KOPT-K1 (cell line): ENCODE results near the gene ZNF738.

Experiments used
- H3K27ac ChIP-seq: fragments of 200-600 bp; sonication (generic); 2 replicates; pipeline ENCODE4 v1.5.1; 2016; ENCODE audit warnings: antibody characterized with exemption, mild to moderate bottlenecking, low read depth, low read length; ENCODE audit not compliant: poor library complexity, severe bottlenecking
- H3K36me3 ChIP-seq: fragments of 200-600 bp; sonication (generic); 2 replicates; pipeline ENCODE4 v1.5.1; 2017; ENCODE audit warnings: antibody characterized with exemption, mild to moderate bottlenecking, low read length, moderate library complexity; ENCODE audit not compliant: insufficient read depth
- H3K9me3 ChIP-seq: fragments of 200-600 bp; sonication (generic); 2 replicates; pipeline ENCODE4 v1.5.1; 2017; ENCODE audit warnings: antibody characterized with exemption, low read length, mild to moderate bottlenecking; ENCODE audit not compliant: insufficient read depth, poor library complexity, severe bottlenecking

ZNF738 gene

DNA sequence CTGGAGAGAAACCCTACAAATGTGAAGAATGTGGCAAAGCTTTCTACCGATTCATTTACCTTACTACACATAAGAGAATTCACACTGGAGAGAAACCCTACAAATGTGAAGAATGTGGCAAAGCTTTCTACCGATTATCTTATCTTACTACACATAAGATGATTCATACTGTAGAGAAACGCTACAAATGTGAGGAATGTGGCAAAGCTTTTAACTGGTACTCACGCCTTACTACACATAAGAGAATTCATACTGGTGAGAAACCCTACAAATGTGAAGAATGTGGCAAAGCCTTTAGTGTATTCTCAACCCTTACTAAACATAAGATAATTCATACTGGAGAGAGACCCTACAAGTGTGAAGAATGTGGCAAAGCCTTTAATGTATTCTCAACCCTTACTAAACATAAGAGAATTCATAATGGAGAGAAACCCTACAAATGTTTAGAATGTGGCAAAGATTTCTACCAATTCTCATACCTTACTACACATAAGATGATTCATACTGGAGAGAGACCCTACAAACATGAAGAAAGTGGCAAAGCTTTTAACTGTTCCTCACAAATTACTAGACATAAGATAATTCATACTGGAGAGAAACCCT is 25.3 kb downstream of the ZNF738 start:
- Histone ChIP-seq H3K9me3 (peaks cover 99% of the 10 kb centered on the region), H3K36me3 (peaks cover 49% of the 10 kb centered on the region)

DNA sequence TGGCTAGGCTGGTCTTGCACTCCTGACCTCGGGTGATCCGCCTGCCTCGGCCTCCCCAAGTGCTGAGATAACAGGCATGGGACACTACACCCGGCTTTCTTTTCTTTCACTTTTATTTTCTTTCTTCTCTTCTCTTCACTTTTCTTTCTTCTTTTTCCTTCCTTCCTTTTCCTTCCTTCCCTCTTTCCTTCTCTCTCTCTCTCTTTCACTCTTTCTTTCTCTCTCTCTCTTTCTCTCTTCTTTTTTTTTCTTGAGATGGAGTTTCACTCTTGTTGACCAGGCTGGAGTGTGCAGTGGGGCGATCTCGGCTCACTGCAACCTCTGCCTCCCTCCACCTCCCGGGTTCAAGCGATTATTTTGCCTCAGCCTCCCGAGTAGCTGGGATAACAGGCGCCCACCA is 37.3 kb downstream of the ZNF738 start:
- Histone ChIP-seq H3K27ac (peak overlapping the region; percentile 83), H3K36me3 (peaks cover 29% of the 10 kb centered on the region), H3K9me3 (peaks cover 52% of the 10 kb centered on the region)

More for the DNA sequence above, 25.3 kb downstream of the ZNF738 start:
- H3K27ac ChIP-seq, result no peak overlapping the region

DNA sequence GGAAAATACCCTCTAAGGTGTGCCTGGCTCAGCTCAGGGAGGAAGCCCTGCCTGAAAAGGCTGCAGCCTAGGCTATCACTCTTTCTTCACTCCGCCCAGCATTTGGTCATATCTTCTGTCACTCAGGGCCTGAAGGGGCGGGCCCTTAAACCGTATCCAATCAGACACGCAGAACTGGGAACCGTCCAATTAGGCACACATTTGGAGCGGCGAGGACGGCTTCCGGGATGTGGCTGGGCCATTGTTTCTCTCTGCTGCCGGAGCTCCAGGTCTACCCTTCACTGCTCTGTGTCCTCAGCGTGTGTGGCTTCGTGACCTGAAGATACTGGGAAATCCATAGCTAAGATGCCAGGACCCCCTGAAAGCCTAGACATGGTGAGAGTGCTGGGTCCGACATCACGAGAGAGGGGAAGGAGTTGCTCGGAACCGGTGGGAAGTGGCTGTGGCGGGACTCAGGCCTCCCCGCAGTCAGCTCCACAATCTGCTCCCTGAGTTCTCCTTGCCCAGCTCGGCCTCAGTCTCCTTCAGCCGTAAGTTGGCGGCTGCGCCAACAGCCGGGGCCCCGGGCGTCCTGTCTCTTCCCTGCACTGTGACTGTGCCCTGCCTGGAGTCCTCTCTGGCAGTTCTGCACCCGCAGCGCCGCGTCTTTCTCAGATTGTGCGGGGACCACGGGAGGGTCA is 38.2 kb downstream of the ZNF738 start, which contains the start of gene ZNF493:
ZNF493 (plus strand) TSS at position 241 of the 680 bp plus-strand sequence; CDS start at position 346, 105 bp downstream.
- peaks cover 33% of the 10 kb centered on the region for H3K36me3 ChIP-seq
- H3K27ac ChIP-seq, result peak within 1 kb of the TSS; percentile 83
- peaks cover 60% of the 10 kb centered on the region for H3K9me3 ChIP-seq

DNA sequence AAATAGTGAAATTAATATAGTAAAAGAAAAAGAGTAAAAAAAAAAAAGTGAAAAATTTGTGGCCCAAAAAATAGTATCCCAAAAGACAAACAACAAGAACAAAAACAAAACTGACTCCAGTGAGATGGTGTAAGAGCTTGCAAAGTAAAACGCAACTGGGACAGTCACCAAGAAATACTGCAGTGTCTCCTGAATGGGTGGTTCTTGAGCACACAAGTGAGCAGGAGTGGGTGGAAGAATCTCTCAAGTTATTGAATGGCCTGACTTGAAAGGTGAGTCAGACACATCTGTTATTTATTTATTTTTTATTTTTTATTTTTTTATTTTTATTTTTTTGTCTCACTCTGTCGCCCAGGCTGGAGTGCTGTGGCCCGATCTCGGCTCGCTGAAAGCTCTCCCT is 40.1 kb downstream of the ZNF738 start:
- Histone ChIP-seq H3K27ac (no peak overlapping the region), H3K36me3 (peaks cover 51% of the 10 kb centered on the region), H3K9me3 (peaks cover 79% of the 10 kb centered on the region)

DNA sequence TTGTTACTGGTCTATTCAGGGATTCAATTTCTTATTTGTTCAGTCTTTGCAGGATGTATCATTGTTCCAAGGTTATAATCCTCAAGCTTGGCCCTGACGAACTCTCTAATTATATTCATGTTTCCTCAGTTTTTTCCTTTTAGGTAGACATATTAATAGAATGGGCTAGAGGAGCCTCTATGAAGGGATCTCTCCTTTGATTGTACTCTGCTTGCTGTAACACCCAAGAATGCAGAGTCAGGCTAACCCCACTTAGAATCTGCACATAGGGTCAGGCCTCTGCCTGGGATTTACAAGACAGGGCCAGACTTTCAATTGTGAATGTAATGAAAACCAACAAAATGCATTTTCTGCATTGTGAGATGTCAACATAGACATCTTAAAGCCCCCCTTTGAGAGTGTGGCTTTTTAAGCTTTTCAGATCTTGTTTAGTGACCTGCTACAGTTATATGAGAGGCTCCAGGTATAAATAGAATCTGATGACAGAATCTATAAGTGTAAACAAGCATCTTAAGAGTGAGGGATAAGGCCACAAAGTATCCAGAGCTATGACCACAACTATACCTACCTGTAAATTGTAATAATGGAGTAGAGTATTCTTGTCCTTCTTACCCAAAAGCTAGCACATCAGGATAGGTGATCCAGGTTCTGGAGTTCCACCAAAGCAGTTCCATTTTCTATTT is 43.6 kb downstream of the ZNF738 start:
- H3K9me3 ChIP-seq, result peaks cover 91% of the 10 kb centered on the region
- no peak overlapping the region for H3K27ac ChIP-seq
- peaks cover 85% of the 10 kb centered on the region for H3K36me3 ChIP-seq

DNA sequence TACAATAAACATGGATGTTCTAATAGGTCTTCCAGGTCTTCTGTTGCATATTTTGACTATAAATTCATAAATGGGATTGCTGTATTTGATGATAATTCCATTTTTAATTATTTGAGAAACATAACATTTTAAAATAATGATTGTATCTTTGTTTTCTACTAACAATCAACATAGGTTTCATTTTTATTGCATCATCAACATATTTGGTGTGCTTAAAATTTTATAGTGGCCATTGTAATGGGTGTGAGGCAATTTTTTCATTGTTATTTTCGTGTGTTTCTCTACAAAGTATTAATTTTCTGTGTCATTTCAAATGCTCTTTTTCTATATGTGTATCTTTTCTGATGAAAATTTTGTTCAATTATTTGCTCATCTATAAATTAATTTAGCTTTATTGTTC is 51.4 kb downstream of the ZNF738 start:
- H3K36me3 ChIP-seq, result peaks cover 98% of the 10 kb centered on the region

DNA sequence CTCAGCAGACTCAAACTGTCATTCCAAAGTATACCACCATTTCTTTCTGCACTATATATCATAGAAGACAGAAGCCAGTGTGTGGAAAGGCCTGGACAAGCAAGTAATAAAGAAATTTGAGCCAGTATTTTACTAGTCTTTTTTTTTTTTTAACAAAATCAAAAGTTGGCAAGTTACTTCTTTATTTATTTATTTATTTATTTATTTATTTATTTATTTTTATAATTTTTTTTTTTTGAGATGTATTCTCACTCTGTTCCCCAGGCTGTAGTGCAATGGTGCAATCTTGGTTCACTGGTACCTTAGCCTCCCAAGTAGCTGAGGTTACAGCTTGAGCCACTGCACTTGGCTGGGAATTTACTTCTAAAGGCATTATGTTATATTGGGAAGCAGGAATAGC is 63.4 kb downstream of the ZNF738 start:
- no peak overlapping the region for H3K27ac ChIP-seq
- peaks cover 61% of the 10 kb centered on the region for H3K36me3 ChIP-seq
- H3K9me3 ChIP-seq, result peaks cover 98% of the 10 kb centered on the region

More for the DNA sequence above, 51.4 kb downstream of the ZNF738 start:
- peaks cover 97% of the 10 kb centered on the region for H3K9me3 ChIP-seq
- no peak overlapping the region for H3K27ac ChIP-seq

DNA sequence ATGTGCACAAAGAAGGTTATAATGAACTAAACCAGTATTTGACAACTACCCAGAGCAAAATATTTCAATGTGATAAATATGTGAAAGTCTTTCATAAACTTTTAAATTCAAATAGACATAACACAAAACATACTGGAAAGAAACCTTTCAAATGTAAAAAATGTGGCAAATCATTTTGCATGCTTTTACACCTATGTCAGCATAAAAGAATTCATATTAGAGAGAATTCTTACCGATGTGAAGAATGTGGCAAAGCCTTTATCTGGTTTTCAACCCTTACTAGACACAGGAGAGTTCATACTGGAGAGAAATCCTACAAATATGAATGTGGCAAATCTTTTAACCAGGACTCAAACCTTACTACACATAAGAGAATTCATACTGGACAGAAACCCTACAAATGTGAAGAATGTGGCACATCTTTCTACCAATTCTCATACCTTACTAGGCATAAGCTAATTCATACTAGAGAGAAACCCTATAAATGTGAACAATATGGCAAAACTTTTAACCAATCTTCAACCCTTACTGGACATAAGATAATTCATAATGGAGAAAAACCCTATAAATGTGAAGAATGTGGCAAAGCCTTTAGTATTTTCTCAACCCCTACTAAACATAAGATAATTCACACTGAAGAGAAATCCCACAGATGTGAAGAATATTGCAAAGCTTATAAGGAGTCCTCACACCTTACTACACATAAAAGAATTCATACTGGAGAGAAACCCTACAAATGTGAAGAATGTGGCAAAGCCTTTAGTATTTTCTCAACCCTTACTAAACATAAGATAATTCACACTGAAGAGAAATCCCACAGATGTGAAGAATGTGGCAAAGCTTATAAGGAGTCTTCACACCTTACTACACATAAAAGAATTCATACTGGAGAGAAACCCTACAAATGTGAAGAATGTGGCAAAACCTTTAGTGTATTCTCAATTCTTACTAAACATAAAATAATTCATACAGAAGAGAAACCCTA is 64.5 kb downstream of the ZNF738 start:
- peaks cover 98% of the 10 kb centered on the region for H3K9me3 ChIP-seq
- peaks cover 50% of the 10 kb centered on the region for H3K36me3 ChIP-seq
- H3K27ac ChIP-seq, result no peak overlapping the region
